Activated B cell treated with CpG ODN at 0.5 μM for 24 hours (primary cell): ENCODE data around the gene PNLIPRP2. TPM values are rescaled to one million over a fixed set of nuclear protein-coding genes. Genes with fewer than 3 reads are reported as not detected.

Experiments
- total RNA-seq: library from RNA; stranded (reverse); gene quantifications from 2 replicates; pipeline ENCODE4 v1.2.3, GENCODE V29; 2022

The PNLIPRP2 gene
- total RNA-seq, 1 donor from 2014 or later: not detected

Other genes starting within 250 kb of the PNLIPRP2 start
- not detected in 2 replicates for gene PNLIPRP3, start 193.1 kb upstream of the PNLIPRP2 start, total RNA-seq
- not detected in 2 replicates for gene PNLIP, start 75.0 kb upstream of the PNLIPRP2 start, total RNA-seq
- not detected in 2 replicates for gene PNLIPRP1, start 30.0 kb upstream of the PNLIPRP2 start, total RNA-seq
- 4.0 and 5.1 TPM in 2 replicates for gene HSPA12A, start 121.6 kb downstream of the PNLIPRP2 start, total RNA-seq
- gene ENO4, start 228.5 kb downstream of the PNLIPRP2 start, total RNA-seq: 0.07 TPM in 1 of 2 replicates, not detected in the other